K562 (cell line): ENCODE results near the gene EGFL7. TPM values are rescaled to one million over a fixed set of nuclear protein-coding genes. Genes with fewer than 3 reads are reported as not detected.

ENCODE experiments used
- CREB3 ChIP-seq: fragments of 450-650 bp; conservative IDR thresholded peaks from 2 replicates; pipeline ENCODE4 v1.6.1; 2016; ENCODE audit warnings: missing genetic modification characterization, low read depth, mild to moderate bottlenecking, missing compliant biosample characterization, moderate library complexity
- E2F8 ChIP-seq: fragments of 450-650 bp; IDR thresholded peaks from 2 replicates; pipeline ENCODE4 v1.7.1; 2018; ENCODE audit warnings: mild to moderate bottlenecking, low read depth; ENCODE audit not compliant: partially characterized antibody
- FOSL1 ChIP-seq: fragments of 200-800 bp; sonication (Bioruptor generic); conservative IDR thresholded peaks from 2 replicates; pipeline ENCODE4 v1.6.1; 2016; ENCODE audit warnings: missing genetic modification characterization, missing compliant biosample characterization
- GABPB2 ChIP-seq: fragments of 250-450 bp; sonication (Bioruptor Pico); conservative IDR thresholded peaks from 2 replicates; pipeline ENCODE4 v1.5.1; 2021; ENCODE audit warnings: mild to moderate bottlenecking
- GATA2 ChIP-seq: sonication (generic); formaldehyde crosslinking; IDR thresholded peaks from 2 replicates; pipeline ENCODE4 v1.4.0; 2020; ENCODE audit warnings: mild to moderate bottlenecking, missing genetic modification reagents
- HDAC1 ChIP-seq, 2 experiments: fragments of 450-650 bp; IDR thresholded peaks; 2 replicates each; pipeline ENCODE4 v1.6.1; 2016 to 2017; ENCODE audit warnings: inconsistent platforms in 1 of 2, mild to moderate bottlenecking in 1 of 2, moderate library complexity in 1 of 2
- KDM1A ChIP-seq, 2 experiments: fragments of 450-650 bp; IDR thresholded peaks; 2 replicates each; pipeline ENCODE4 v1.6.1; 2016; ENCODE audit warnings: mild to moderate bottlenecking in 2 of 2
- LCOR ChIP-seq: sonication (generic); formaldehyde crosslinking; IDR thresholded peaks from 2 replicates; pipeline ENCODE4 v1.8.0; 2022; ENCODE audit warnings: mild to moderate bottlenecking, missing genetic modification reagents
- NCOA2 ChIP-seq, 2 experiments: fragments of 450-650 bp; IDR thresholded peaks; 2 replicates each; pipeline ENCODE4 v1.6.1; 2018; ENCODE audit warnings: mild to moderate bottlenecking in 2 of 2, moderate library complexity in 1 of 2; ENCODE audit not compliant: partially characterized antibody in 2 of 2
- NEUROD1 ChIP-seq: fragments of 150-350 bp; IDR thresholded peaks from 2 replicates; pipeline ENCODE4 v1.6.1; 2014; ENCODE audit warnings: borderline replicate concordance, low read length, low read depth; ENCODE audit not compliant: partially characterized antibody
- PCBP1 ChIP-seq: fragments of 200-400 bp; formaldehyde crosslinking; IDR thresholded peaks from 2 replicates; pipeline ENCODE4 v1.6.1; 2018; ENCODE audit warnings: mild to moderate bottlenecking, low read depth, low read length; ENCODE audit not compliant: poor library complexity, severe bottlenecking
- PHF21A ChIP-seq: fragments of 450-650 bp; IDR thresholded peaks from 2 replicates; pipeline ENCODE4 v1.6.1; 2017; ENCODE audit warnings: low read depth, borderline replicate concordance
- PURB ChIP-seq: sonication (generic); formaldehyde crosslinking; IDR thresholded peaks from 2 replicates; pipeline ENCODE4 v1.9.0; 2021; ENCODE audit warnings: low read depth, mild to moderate bottlenecking, missing genetic modification reagents
- RAD21 ChIP-seq, 2 experiments: fragments of 250-450 bp in 1 of 2; fragments of 450-650 bp in 1 of 2; sonication (Bioruptor Pico) in 1 of 2; formaldehyde crosslinking in 1 of 2; IDR thresholded peaks in 1 of 2; conservative IDR thresholded peaks in 1 of 2; 2 replicates each; pipeline versions ENCODE4 v1.4.0 to v1.8.0; 2020 to 2022; ENCODE audit warnings: mild to moderate bottlenecking in 2 of 2, moderate library complexity in 1 of 2
- SAP30 ChIP-seq: fragments of 200-600 bp; sonication (generic); IDR thresholded peaks from 2 replicates; pipeline ENCODE4 v1.6.1; 2012; ENCODE audit warnings: borderline replicate concordance, low read depth, mild to moderate bottlenecking, moderate library complexity, low read length, control low read depth, inconsistent platforms; ENCODE audit not compliant: insufficient read depth, poor library complexity, severe bottlenecking
- SETDB1 ChIP-seq: IDR thresholded peaks from one replicate; pipeline ENCODE4 v1.6.1; 2012; ENCODE audit warnings: low read length, control low read depth, inconsistent platforms
- SMARCA5 ChIP-seq: fragments of 450-650 bp; IDR thresholded peaks from 2 replicates; pipeline ENCODE4 v1.6.1; 2016
- ZBTB33 ChIP-seq: sonication (generic); formaldehyde crosslinking; IDR thresholded peaks from 2 replicates; pipeline ENCODE4 v1.8.1; 2023; ENCODE audit warnings: mild to moderate bottlenecking, missing genetic modification reagents
- ZNF655 ChIP-seq: fragments of 250-450 bp; sonication (Bioruptor Pico); IDR thresholded peaks from 2 replicates; pipeline ENCODE4 v1.5.0; 2021
- ZNF77 ChIP-seq: fragments of 250-450 bp; sonication (Bioruptor Pico); IDR thresholded peaks from 2 replicates; pipeline ENCODE4 v1.5.0; 2020
- polyA plus RNA-seq, 8 experiments: library from polyadenylated mRNA; depleted of rRNA in 4 of 8; stranded (reverse) in 5 of 8; unstranded in 3 of 8; fragments of >200 nt; fragmentation: Nextera tagmentation in 2 of 8; fragmentation: Illumina TruSeq in 1 of 8; extraction: Ambion mirVana in 2 of 8; extraction: Trizol in 1 of 8; gene quantifications; 2 replicates each; pipeline versions ENCODE4 v1.2.1 to v1.2.3, GENCODE V29; 2011 to 2014; ENCODE audit warnings: inconsistent platforms in 1 of 8, missing spikeins in 1 of 8
- total RNA-seq, 7 experiments: library from RNA; depleted of rRNA in 6 of 7; stranded (reverse); fragments of >200 nt in 6 of 7; fragmentation: Illumina TruSeq in 2 of 7; extraction: Trizol in 2 of 7; gene quantifications; 2 replicates each; pipeline versions ENCODE4 v1.2.1 to v1.2.3, GENCODE V29; 2011 to 2021; ENCODE audit warnings: low replicate concordance in 1 of 7

EGFL7 gene
- total and polyA plus RNA-seq, 9 of the 15 experiments (the other 6 are each of a cell fraction or from before 2014, with no cell fraction given): 1.5 to 286 (median 55.5) TPM

- no peak for TF ChIP-seq E2F8
- no peak for TF ChIP-seq CREB3 (tag)
- TF ChIP-seq GABPB2 (CRISPR knock-in tag): no peak
- 0 out of 2 replicates have a peak, but pooled peaks have one; percentile 2 for TF ChIP-seq ZNF77 (CRISPR knock-in tag)
- no peak for TF ChIP-seq FOSL1 (tag)
- peak; percentile 52 for TF ChIP-seq LCOR (CRISPR knock-in tag)
- TF ChIP-seq PCBP1: peak; percentile 76
- no peak for TF ChIP-seq GATA2 (CRISPR knock-in tag)
- no peak for TF ChIP-seq PHF21A
- TF ChIP-seq NCOA2 (IDR thresholded peaks at IDR 0.05; ENCODE audit: partially characterized antibody in 2 of 2): no peak
- TF ChIP-seq KDM1A (IDR thresholded peaks at IDR 0.05): peak; percentile 94 to 97
- no peak for TF ChIP-seq PURB (CRISPR knock-in tag)
- no peak for TF ChIP-seq ZBTB33 (CRISPR knock-in tag)
- TF ChIP-seq SMARCA5: peak; percentile 94
- TF ChIP-seq NEUROD1: no peak
- no peak for TF ChIP-seq SETDB1
- peak in 1 of 2 experiments; percentile 63; a peak in 1 of 4 replicates for TF ChIP-seq HDAC1 (IDR thresholded peaks at IDR 0.05)
- no peak for TF ChIP-seq RAD21 (CRISPR knock-in tag; conservative IDR thresholded peaks at IDR 0.05 in 1 of 2, IDR thresholded peaks at IDR 0.05 in 1 of 2)
- TF ChIP-seq ZNF655 (CRISPR knock-in tag): no peak
- TF ChIP-seq SAP30: no peak
Observed at GRCh38 chr9:136673975-136674785, 11.5 kb downstream of the EGFL7 start (continued).
